Neural crest cell (in vitro differentiated cells): ENCODE results near the gene PDIA2. TPM values are rescaled to one million over a fixed set of nuclear protein-coding genes. Genes with fewer than 3 reads are reported as not detected.

Source experiments
- DNase-seq: peaks from one replicate; pipeline ENCODE4 v3.0.0; 2021; ENCODE audit warnings: low read depth, mixed read lengths, low spot score
- H3K27ac Mint-ChIP-seq: one replicate; pipeline ENCODE4 v1.8.0; 2021; ENCODE audit warnings: mild to moderate bottlenecking, mixed read lengths; ENCODE audit not compliant: unreplicated experiment
- H3K27me3 Mint-ChIP-seq: 2 replicates; pipeline ENCODE4 v1.8.0; 2021; ENCODE audit warnings: low read depth, mild to moderate bottlenecking, mixed read lengths
- H3K36me3 Mint-ChIP-seq: 2 replicates; pipeline ENCODE4 v1.8.0; 2021; ENCODE audit warnings: low read depth, mild to moderate bottlenecking, mixed read lengths
- H3K4me1 Mint-ChIP-seq: 2 replicates; pipeline ENCODE4 v1.8.0; 2021; ENCODE audit warnings: mixed read lengths
- H3K4me3 Mint-ChIP-seq: one replicate; pipeline ENCODE4 v1.8.0; 2021; ENCODE audit warnings: mild to moderate bottlenecking, mixed read lengths
- H3K9me3 Mint-ChIP-seq: 2 replicates; pipeline ENCODE4 v1.8.0; 2021; ENCODE audit warnings: mixed read lengths
- total RNA-seq: library from RNA; stranded (reverse); gene quantifications from 2 replicates; pipeline ENCODE4 v1.2.1, GENCODE V29; 2021
- TF ChIP-seq, protein P1 (sequence below): fragments of 200-600 bp; sonication (generic); conservative IDR thresholded peaks from 2 replicates; pipeline ENCODE4 v1.5.0; 2021; ENCODE audit warnings: antibody characterized with exemption, mild to moderate bottlenecking

The PDIA2 gene
- total RNA-seq, 1 donor from 2014 or later: 1.4 TPM

DNA sequence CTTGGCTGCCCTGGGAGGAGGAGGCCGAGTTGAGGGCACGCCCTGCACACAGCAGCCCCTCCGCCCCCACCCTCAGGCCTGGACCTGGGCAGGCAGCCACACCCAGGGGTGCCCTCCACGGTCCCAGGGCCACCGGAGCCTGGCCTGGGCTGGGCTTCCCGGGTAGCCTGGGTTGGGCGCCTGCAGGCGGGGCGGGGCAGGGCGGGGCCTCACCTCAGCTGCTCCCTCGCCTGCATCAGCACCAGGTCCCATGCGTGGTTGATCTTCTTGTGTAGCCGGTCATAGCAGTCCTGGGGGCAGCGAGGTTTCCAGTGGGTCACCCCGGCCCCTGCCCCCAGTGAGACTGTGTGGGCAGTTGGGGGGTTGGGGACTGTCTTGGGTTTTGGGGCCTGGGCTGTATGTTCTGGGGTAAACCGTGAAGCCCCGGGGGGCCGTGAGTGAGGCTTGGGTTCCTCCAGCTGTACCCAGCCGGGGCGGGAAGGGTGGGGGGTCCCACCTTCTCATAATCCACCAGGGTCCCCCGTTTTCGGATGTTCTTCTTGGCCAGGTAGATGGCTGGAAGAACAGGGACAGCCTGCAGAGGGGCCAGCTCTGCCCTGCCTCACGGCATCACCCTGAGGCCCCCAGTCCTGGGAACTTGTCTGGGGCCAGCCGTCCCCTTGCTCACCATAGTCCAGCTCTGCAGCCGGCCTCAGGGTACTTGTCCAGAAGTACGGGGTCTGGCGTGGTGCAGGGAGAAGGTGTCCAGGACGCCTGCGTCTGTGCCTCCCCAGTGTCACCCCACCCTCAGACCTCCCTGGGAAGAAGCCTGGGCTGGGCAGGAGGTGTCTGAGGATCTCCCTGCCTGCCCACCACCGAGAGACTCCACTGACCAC is 9.2 kb upstream of the PDIA2 start:
- Mint-ChIP-seq H3K36me3 (no peaks in the 10 kb centered on the region), H3K9me3 (no peaks in the 10 kb centered on the region), H3K27ac (no peak overlapping the region), H3K27me3 (peaks cover 42% of the 10 kb centered on the region), H3K4me1 (no peaks in the 10 kb centered on the region), H3K4me3 (no peak overlapping the region)
- no peak for DNase-seq
- TF ChIP-seq, protein P1, sequence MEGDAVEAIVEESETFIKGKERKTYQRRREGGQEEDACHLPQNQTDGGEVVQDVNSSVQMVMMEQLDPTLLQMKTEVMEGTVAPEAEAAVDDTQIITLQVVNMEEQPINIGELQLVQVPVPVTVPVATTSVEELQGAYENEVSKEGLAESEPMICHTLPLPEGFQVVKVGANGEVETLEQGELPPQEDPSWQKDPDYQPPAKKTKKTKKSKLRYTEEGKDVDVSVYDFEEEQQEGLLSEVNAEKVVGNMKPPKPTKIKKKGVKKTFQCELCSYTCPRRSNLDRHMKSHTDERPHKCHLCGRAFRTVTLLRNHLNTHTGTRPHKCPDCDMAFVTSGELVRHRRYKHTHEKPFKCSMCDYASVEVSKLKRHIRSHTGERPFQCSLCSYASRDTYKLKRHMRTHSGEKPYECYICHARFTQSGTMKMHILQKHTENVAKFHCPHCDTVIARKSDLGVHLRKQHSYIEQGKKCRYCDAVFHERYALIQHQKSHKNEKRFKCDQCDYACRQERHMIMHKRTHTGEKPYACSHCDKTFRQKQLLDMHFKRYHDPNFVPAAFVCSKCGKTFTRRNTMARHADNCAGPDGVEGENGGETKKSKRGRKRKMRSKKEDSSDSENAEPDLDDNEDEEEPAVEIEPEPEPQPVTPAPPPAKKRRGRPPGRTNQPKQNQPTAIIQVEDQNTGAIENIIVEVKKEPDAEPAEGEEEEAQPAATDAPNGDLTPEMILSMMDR: no peak

DNA sequence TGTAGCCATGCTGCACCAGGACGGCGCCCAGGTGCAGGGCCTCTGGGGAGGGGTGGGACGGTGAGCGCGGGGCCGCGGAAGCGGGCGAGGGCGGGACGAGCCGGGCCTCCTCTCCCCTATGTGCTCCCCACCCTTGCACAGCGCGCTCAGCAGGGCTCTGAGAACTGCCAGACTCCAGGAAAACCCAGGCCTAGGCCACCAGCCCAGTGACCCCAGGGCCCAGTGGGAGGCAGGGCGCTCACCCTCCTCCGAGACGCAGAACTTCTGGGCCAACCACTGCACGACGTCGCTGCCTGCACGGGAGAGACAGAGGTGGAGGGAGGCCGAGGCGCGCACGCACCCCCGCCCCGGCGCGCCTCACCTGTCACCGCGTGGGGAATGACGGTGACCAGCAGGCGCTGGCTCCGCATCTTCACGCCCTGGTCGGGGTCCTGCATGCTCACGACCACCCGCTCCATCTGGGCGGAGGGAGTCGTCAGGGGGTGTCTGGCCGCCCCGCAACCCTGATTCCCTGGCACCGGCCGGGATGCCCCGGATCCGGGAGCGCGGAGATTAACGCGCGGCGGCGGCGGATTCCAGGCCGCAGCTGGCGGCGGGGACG is 7.8 kb upstream of the PDIA2 start:
- Mint-ChIP-seq H3K4me3 (no peak overlapping the region), H3K4me1 (no peaks in the 10 kb centered on the region), H3K27me3 (peaks cover 53% of the 10 kb centered on the region), H3K36me3 (no peaks in the 10 kb centered on the region), H3K9me3 (no peaks in the 10 kb centered on the region), H3K27ac (no peak overlapping the region)
- TF ChIP-seq, protein P1: no peak
- no peak for DNase-seq

DNA sequence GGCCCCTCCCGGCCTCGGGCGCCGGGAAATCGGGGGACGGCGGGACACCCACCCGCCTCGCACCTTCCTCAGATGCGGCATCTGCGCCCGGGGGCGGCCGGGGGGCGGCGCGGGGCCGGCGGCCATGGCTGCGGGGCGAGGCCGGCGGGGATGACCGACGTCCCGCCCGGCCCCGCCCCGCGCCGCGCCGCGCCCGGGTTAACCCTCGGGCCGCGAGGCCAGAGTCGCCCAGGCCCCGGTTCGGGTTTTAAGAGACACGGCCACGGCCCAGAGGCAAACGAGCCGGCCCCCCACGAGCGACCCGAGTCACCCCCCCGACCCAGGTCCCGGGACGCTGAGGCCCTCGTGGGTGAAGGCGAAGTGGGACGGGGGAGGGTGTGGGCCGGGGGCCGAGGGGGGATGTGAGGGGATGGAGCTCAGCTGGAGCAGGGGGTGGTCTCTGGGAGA is 7.2 kb upstream of the PDIA2 start, which contains the start of gene RGS11:
Gene RGS11 (minus strand): TSS at position 159 of the 447 bp plus-strand sequence. CDS start 33 bp downstream, at position 126.
- no peaks in the 10 kb centered on the region for H3K36me3 Mint-ChIP-seq
- peak within 1 kb of the TSS; percentile 80 for H3K4me3 Mint-ChIP-seq
- H3K4me1 Mint-ChIP-seq: no peaks in the 10 kb centered on the region
- TF ChIP-seq, protein P1: no peak
- no peak for DNase-seq
- H3K27ac Mint-ChIP-seq: no peak within 1 kb of the TSS
- no peaks in the 10 kb centered on the region for H3K9me3 Mint-ChIP-seq
- peaks cover 54% of the 10 kb centered on the region for H3K27me3 Mint-ChIP-seq

DNA sequence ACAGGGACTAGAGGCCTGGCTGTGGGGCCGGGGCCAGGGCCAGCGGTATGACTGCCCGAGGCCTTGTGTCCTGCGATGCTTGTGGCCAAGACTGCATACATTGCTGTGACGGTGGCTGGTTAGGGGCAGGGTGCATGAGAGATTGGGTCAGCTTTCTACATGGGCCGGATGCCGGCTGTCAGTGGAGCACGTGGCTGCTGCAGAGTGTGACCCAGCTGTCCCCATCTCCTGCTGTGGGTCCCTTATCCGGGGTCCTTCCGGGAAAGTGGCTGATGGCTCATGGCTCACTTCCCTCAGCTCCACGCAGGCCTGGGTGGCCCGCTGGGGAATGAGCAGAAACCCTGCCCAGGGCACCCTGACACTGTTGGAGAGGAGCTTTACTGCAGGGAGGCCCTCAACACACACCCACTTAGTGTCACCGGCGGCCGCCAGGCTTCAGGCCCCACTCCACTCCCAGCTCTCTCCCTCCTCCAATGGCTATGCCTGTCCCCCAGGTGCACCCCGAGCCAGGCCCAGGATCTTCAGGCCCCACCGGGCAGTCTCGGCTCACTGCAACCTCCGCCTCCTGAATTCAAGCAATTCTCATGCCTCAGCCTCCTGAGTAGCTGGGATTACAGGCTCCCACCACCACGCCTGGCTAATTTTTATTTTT is 6.4 kb upstream of the PDIA2 start:
- no peaks in the 10 kb centered on the region for H3K9me3 Mint-ChIP-seq
- no peak overlapping the region for H3K27ac Mint-ChIP-seq
- H3K4me1 Mint-ChIP-seq: no peaks in the 10 kb centered on the region
- peaks cover 60% of the 10 kb centered on the region for H3K27me3 Mint-ChIP-seq
- TF ChIP-seq, protein P1: no peak
- no peaks in the 10 kb centered on the region for H3K36me3 Mint-ChIP-seq
- DNase-seq: no peak
- peak overlapping the region; percentile 80 for H3K4me3 Mint-ChIP-seq

DNA sequence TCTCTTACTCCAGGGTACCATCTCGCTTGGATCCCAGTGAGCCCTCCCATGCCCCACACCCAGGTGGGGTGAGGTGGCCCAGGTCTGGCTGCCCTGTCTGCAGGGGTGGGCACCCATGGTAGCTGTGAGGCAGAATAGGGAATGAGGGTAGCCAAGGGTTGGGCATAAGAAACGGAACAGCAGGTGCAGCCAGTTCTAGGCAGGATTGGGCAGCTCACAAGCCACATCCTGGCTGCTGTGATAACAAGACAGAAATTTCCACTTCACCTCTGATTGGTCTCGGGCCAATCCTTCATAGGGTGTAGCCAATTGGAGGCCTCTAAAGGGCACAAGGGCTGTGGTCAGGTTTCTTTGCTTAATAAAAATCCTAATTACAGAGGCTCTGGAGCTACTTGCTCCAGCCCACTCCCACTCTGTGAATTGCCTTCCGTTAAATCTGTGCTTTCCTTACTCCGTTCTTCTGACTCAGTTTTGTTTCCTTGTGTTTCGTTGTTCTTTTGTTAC is 4.0 kb upstream of the PDIA2 start:
- Mint-ChIP-seq H3K27ac (no peak overlapping the region), H3K4me1 (no peaks in the 10 kb centered on the region), H3K27me3 (peaks cover 61% of the 10 kb centered on the region), H3K4me3 (peak overlapping the region; percentile 21), H3K36me3 (no peaks in the 10 kb centered on the region), H3K9me3 (no peaks in the 10 kb centered on the region)
- no peak for DNase-seq
- TF ChIP-seq, protein P1: no peak
